ENCODE results near the gene THADA.

Gene THADA

GRCh38 chr2:43313642-43314017, 282.2 kb downstream of the THADA start:
- H3K9me3 ChIP-seq (ENCODE audit: control insufficient read depth in 2 of 2, low read length in 2 of 2), result no peaks in the 10 kb centered on the region
- no peaks in the 10 kb centered on the region for H3K27me3 ChIP-seq (ENCODE audit: control insufficient read depth in 2 of 2, insufficient read depth in 2 of 2, low read length in 2 of 2)
- no peak overlapping the region for H3K4me3 ChIP-seq (ENCODE audit: low read length in 2 of 2)
- H3K9ac ChIP-seq (ENCODE audit: low read depth in 1 of 2, low read length in 2 of 2), result no peak overlapping the region
- peak overlapping the region in 1 of 2 donors; percentile 50 for H3K27ac ChIP-seq (ENCODE audit: low read depth in 2 of 2, low read length in 2 of 2)
- H3K4me1 ChIP-seq (ENCODE audit: control insufficient read depth in 2 of 2, insufficient read depth in 2 of 2, low read length in 2 of 2), result peaks cover 0 to 5% of the 10 kb centered on the region in 2 donors
- H3K36me3 ChIP-seq (ENCODE audit: control insufficient read depth in 2 of 2, insufficient read depth in 2 of 2, low read length in 2 of 2), result no peaks in the 10 kb centered on the region

DNA sequence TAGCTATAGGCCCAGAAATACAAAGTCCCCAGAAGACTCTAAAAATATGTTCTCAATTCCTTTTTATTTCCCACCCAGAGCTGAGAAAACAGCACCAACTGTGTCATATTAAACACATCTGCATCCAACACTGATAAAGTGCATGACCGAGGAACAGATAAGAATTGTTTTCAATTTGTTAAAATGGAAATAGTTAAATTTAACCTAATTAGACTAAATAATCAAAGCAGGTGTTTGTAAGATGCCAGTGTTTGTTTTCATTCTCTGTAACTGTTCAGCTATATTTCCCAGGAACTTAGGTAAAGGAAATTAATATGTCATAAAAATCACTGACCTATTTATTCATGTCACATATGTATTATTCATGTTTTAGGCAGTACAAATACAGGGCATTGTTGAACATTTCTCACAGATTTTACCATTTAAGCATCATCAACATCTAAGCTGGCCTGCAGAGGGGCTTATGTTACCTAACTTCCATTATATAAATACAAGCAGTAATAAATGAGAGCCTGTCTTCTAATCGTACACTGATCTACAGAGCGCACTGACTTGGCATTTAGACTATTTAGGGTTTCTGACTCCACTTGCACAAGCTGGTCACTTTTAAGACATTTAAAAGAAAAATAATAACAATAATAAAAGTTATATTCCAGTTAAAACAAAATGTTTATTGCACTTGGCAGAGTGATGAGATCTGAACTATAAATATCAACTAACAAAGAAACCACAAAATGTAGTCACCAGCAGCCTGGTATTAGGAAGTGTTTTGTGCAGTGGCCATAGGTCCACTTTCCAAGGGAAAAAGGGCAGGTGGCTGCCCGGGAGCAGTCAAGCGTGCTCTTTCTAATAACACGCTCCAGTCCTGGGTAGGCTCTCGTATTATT, 282.8 kb downstream of the THADA start:
- peaks cover 0 to 5% of the 10 kb centered on the region in 2 donors for H3K4me1 ChIP-seq (ENCODE audit: control insufficient read depth in 2 of 2, insufficient read depth in 2 of 2, low read length in 2 of 2)
- H3K9ac ChIP-seq (ENCODE audit: low read depth in 1 of 2, low read length in 2 of 2), result no peak overlapping the region
- H3K27me3 ChIP-seq (ENCODE audit: control insufficient read depth in 2 of 2, insufficient read depth in 2 of 2, low read length in 2 of 2), result no peaks in the 10 kb centered on the region
- no peak overlapping the region for H3K4me3 ChIP-seq (ENCODE audit: low read length in 2 of 2)
- no peaks in the 10 kb centered on the region for H3K36me3 ChIP-seq (ENCODE audit: control insufficient read depth in 2 of 2, insufficient read depth in 2 of 2, low read length in 2 of 2)
- peak overlapping the region in 1 of 2 donors; percentile 50 for H3K27ac ChIP-seq (ENCODE audit: low read depth in 2 of 2, low read length in 2 of 2)
- H3K9me3 ChIP-seq (ENCODE audit: control insufficient read depth in 2 of 2, low read length in 2 of 2), result no peaks in the 10 kb centered on the region

- Histone ChIP-seq H3K27ac (ENCODE audit: low read depth in 2 of 2, low read length in 2 of 2) (no peak overlapping the region), H3K9ac (ENCODE audit: low read depth in 1 of 2, low read length in 2 of 2) (no peak overlapping the region), H3K9me3 (ENCODE audit: control insufficient read depth in 2 of 2, low read length in 2 of 2) (no peaks in the 10 kb centered on the region), H3K36me3 (ENCODE audit: control insufficient read depth in 2 of 2, insufficient read depth in 2 of 2, low read length in 2 of 2) (no peaks in the 10 kb centered on the region), H3K4me3 (ENCODE audit: low read length in 2 of 2) (no peak overlapping the region), H3K27me3 (ENCODE audit: control insufficient read depth in 2 of 2, insufficient read depth in 2 of 2, low read length in 2 of 2) (no peaks in the 10 kb centered on the region), H3K4me1 (ENCODE audit: control insufficient read depth in 2 of 2, insufficient read depth in 2 of 2, low read length in 2 of 2) (peaks cover 0 to 5% of the 10 kb centered on the region in 2 donors)
These were observed 284.6 kb downstream of the THADA start for GRCh38 chr2:43311276-43311675.

DNA sequence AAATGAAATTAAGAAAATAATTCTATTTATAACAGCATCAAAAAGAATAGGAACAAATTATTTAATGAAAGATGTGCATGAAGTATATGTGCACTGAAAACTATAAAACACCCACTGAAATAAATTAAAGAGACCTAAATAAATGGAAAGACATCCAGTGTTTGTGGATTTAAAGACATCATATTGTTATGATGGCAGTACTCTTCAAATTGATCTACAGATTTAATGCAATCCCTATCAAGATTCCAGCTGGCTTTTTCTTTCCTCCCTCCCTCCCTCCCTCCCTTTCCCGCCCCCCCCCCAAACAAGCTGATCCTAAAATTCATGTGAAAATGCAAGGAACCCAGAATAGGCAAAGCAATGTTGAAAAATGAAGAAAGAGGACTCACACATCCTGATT, 285.9 kb downstream of the THADA start:
- Histone ChIP-seq H3K9me3 (ENCODE audit: control insufficient read depth in 2 of 2, low read length in 2 of 2) (no peaks in the 10 kb centered on the region), H3K27me3 (ENCODE audit: control insufficient read depth in 2 of 2, insufficient read depth in 2 of 2, low read length in 2 of 2) (no peaks in the 10 kb centered on the region), H3K36me3 (ENCODE audit: control insufficient read depth in 2 of 2, insufficient read depth in 2 of 2, low read length in 2 of 2) (no peaks in the 10 kb centered on the region), H3K27ac (ENCODE audit: low read depth in 2 of 2, low read length in 2 of 2) (no peak overlapping the region), H3K9ac (ENCODE audit: low read depth in 1 of 2, low read length in 2 of 2) (no peak overlapping the region), H3K4me3 (ENCODE audit: low read length in 2 of 2) (no peak overlapping the region), H3K4me1 (ENCODE audit: control insufficient read depth in 2 of 2, insufficient read depth in 2 of 2, low read length in 2 of 2) (peaks cover 2 to 5% of the 10 kb centered on the region in 2 donors)

DNA sequence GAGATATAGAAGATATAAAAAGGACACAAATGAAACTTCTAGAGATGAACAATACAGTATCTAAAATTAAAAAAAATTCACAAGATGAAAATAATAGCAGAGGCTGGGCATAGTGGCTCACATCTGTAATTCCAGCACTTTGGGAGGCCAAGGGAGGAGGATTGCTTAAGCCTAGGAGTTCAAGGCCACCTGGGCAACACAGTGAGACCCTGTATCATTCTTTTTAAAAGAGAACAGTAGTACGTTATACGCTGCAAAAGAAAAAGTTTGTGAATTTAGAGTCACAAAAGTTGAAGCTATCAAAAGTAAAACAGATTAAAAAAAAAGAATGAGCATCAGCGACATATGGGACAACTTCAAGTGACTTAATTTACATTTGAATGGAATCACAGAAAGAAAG, 287.9 kb downstream of the THADA start:
- H3K9me3 ChIP-seq (ENCODE audit: control insufficient read depth in 2 of 2, low read length in 2 of 2), result no peaks in the 10 kb centered on the region
- no peaks in the 10 kb centered on the region for H3K36me3 ChIP-seq (ENCODE audit: control insufficient read depth in 2 of 2, insufficient read depth in 2 of 2, low read length in 2 of 2)
- H3K4me3 ChIP-seq (ENCODE audit: low read length in 2 of 2), result no peak overlapping the region
- no peaks in the 10 kb centered on the region for H3K27me3 ChIP-seq (ENCODE audit: control insufficient read depth in 2 of 2, insufficient read depth in 2 of 2, low read length in 2 of 2)
- H3K27ac ChIP-seq (ENCODE audit: low read depth in 2 of 2, low read length in 2 of 2), result no peak overlapping the region
- H3K9ac ChIP-seq (ENCODE audit: low read depth in 1 of 2, low read length in 2 of 2), result no peak overlapping the region
- peaks cover 0 to 2% of the 10 kb centered on the region in 2 donors for H3K4me1 ChIP-seq (ENCODE audit: control insufficient read depth in 2 of 2, insufficient read depth in 2 of 2, low read length in 2 of 2)

DNA sequence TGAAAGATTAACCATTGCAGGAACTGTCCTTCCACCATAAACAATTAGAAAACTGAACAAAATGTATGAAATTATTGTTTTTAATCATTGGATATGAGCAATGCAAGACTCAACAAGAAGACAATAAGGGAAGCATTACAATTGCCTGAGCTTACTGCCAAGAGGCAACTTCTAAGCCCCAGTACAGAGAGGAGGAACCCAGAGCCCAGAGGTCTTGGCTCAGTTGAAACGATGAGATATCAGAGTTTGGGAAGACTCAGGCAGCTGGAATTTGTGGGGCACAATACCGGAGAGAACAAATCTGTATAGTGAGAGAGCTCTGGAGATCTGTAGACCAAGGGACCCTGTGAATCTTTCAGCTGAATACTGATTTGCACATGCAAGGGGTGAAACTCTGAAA, 288.8 kb downstream of the THADA start:
- Histone ChIP-seq H3K27ac (ENCODE audit: low read depth in 2 of 2, low read length in 2 of 2) (no peak overlapping the region), H3K9me3 (ENCODE audit: control insufficient read depth in 2 of 2, low read length in 2 of 2) (no peaks in the 10 kb centered on the region), H3K27me3 (ENCODE audit: control insufficient read depth in 2 of 2, insufficient read depth in 2 of 2, low read length in 2 of 2) (no peaks in the 10 kb centered on the region), H3K4me3 (ENCODE audit: low read length in 2 of 2) (no peak overlapping the region), H3K36me3 (ENCODE audit: control insufficient read depth in 2 of 2, insufficient read depth in 2 of 2, low read length in 2 of 2) (no peaks in the 10 kb centered on the region), H3K4me1 (ENCODE audit: control insufficient read depth in 2 of 2, insufficient read depth in 2 of 2, low read length in 2 of 2) (peaks cover 0 to 2% of the 10 kb centered on the region in 2 donors), H3K9ac (ENCODE audit: low read depth in 1 of 2, low read length in 2 of 2) (no peak overlapping the region)

DNA sequence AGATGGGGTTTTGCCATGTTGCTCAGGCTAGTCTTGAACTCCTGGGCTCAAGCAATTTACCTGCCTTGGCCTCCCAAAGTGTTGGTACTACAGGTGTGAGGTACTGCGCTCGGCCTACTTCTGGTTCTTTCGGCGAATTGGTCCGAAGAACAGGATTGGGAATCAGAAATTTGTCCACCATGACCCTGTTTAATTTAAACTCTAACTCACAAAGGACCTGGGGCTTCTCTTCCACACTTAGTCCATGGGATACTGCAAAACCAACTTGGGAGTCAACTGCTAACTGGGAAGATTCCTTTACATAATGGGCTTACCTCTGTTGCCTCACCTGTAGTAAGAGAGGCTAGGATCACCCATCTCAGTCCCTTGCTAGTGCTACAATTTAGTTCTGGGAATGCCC, 289.6 kb downstream of the THADA start:
- Histone ChIP-seq H3K27ac (ENCODE audit: low read depth in 2 of 2, low read length in 2 of 2) (peak overlapping the region; percentile 65 to 72), H3K4me1 (ENCODE audit: control insufficient read depth in 2 of 2, insufficient read depth in 2 of 2, low read length in 2 of 2) (peaks cover 2 to 3% of the 10 kb centered on the region in 2 donors), H3K27me3 (ENCODE audit: control insufficient read depth in 2 of 2, insufficient read depth in 2 of 2, low read length in 2 of 2) (no peaks in the 10 kb centered on the region), H3K36me3 (ENCODE audit: control insufficient read depth in 2 of 2, insufficient read depth in 2 of 2, low read length in 2 of 2) (no peaks in the 10 kb centered on the region), H3K9ac (ENCODE audit: low read depth in 1 of 2, low read length in 2 of 2) (no peak overlapping the region), H3K9me3 (ENCODE audit: control insufficient read depth in 2 of 2, low read length in 2 of 2) (no peaks in the 10 kb centered on the region), H3K4me3 (ENCODE audit: low read length in 2 of 2) (no peak overlapping the region)

DNA sequence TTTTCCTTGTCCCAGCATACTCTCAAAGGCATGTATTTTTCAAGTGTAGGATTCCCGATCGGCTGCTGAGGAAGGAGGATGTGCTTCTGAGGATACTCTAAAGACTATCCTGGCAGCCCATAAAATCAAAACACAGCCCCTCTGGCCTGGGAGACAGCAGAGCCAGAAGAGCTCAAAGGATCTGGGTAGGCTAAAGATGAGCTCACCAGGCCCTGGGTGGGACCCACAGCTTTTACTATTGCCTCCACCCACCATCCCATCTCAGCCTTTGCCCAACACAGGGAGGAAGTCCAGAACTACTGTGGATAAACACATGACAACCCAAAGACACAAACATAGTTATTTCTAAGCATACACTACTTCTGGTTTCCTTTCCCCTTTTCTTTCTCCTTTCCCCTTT, 290.3 kb downstream of the THADA start:
- Histone ChIP-seq H3K9me3 (ENCODE audit: control insufficient read depth in 2 of 2, low read length in 2 of 2) (no peaks in the 10 kb centered on the region), H3K27me3 (ENCODE audit: control insufficient read depth in 2 of 2, insufficient read depth in 2 of 2, low read length in 2 of 2) (no peaks in the 10 kb centered on the region), H3K27ac (ENCODE audit: low read depth in 2 of 2, low read length in 2 of 2) (peak overlapping the region; percentile 65 to 72), H3K9ac (ENCODE audit: low read depth in 1 of 2, low read length in 2 of 2) (no peak overlapping the region), H3K4me3 (ENCODE audit: low read length in 2 of 2) (no peak overlapping the region), H3K36me3 (ENCODE audit: control insufficient read depth in 2 of 2, insufficient read depth in 2 of 2, low read length in 2 of 2) (no peaks in the 10 kb centered on the region), H3K4me1 (ENCODE audit: control insufficient read depth in 2 of 2, insufficient read depth in 2 of 2, low read length in 2 of 2) (peaks cover 2 to 4% of the 10 kb centered on the region in 2 donors)

DNA sequence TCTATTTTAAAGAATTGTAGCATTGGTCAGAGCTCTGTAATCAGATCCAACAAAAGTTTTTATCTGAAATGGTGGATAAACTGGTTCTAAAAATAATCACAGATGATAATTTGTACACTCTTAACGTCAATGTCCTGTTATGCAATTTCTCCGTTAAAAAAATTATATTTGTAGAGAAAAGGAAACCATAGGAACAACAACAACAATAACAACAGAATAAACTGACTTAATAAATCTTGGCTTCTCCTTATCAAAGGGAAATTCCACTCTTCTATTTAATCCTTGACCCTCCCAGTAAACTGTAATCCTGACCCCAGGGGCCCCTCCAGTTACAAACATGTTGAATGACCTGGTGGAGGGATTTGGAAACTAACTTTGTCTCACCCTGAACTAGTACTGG, 290.8 kb downstream of the THADA start:
- Histone ChIP-seq H3K4me1 (ENCODE audit: control insufficient read depth in 2 of 2, insufficient read depth in 2 of 2, low read length in 2 of 2) (peaks cover 2 to 4% of the 10 kb centered on the region in 2 donors), H3K9me3 (ENCODE audit: control insufficient read depth in 2 of 2, low read length in 2 of 2) (no peaks in the 10 kb centered on the region), H3K27me3 (ENCODE audit: control insufficient read depth in 2 of 2, insufficient read depth in 2 of 2, low read length in 2 of 2) (no peaks in the 10 kb centered on the region), H3K27ac (ENCODE audit: low read depth in 2 of 2, low read length in 2 of 2) (peak overlapping the region; percentile 65 to 72), H3K4me3 (ENCODE audit: low read length in 2 of 2) (no peak overlapping the region), H3K36me3 (ENCODE audit: control insufficient read depth in 2 of 2, insufficient read depth in 2 of 2, low read length in 2 of 2) (no peaks in the 10 kb centered on the region), H3K9ac (ENCODE audit: low read depth in 1 of 2, low read length in 2 of 2) (no peak overlapping the region)

DNA sequence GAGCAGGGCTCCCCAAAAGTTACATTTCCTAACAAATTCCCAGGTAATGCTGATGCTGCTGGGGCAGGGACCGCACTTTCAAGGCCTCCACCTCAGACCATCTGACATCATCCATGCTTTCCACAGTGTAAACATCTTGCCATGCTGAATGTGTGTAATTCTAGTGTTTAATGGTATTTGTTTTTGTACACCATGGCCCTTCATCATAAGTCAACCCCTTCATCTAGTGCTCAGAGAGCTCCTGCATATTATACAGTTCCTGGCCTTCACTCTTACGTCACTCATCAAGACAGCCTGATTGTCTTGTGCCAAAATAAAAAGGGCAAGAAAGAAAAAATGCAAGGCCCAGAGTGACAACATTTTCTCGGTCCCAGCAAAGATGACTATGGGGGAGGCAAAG, 291.9 kb downstream of the THADA start:
- Histone ChIP-seq H3K27ac (ENCODE audit: low read depth in 2 of 2, low read length in 2 of 2) (no peak overlapping the region), H3K4me3 (ENCODE audit: low read length in 2 of 2) (no peak overlapping the region), H3K4me1 (ENCODE audit: control insufficient read depth in 2 of 2, insufficient read depth in 2 of 2, low read length in 2 of 2) (peaks cover 2 to 4% of the 10 kb centered on the region in 2 donors), H3K9ac (ENCODE audit: low read depth in 1 of 2, low read length in 2 of 2) (no peak overlapping the region), H3K27me3 (ENCODE audit: control insufficient read depth in 2 of 2, insufficient read depth in 2 of 2, low read length in 2 of 2) (no peaks in the 10 kb centered on the region), H3K36me3 (ENCODE audit: control insufficient read depth in 2 of 2, insufficient read depth in 2 of 2, low read length in 2 of 2) (no peaks in the 10 kb centered on the region), H3K9me3 (ENCODE audit: control insufficient read depth in 2 of 2, low read length in 2 of 2) (no peaks in the 10 kb centered on the region)
